HL-60 (cell line): ENCODE results near the gene FABP3.
A peak's percentile ranks its signal among the peaks of the same experiment; 100 is the strongest.
"Not testable (repeated sequence)": the region's sequence is repeated elsewhere in the genome, so short reads cannot be mapped to it uniquely, and the experiment has no call there.

Experiments used
- DNase-seq, 2 experiments: peaks; one replicate each; pipeline ENCODE4 v3.0.0-alpha.2; 2010 to 2020; ENCODE audit warnings: low read depth in 1 of 2, low spot score in 1 of 2
- H3K27ac ChIP-seq: fragments of 250-450 bp; sonication (Bioruptor Pico); replicated peaks from 2 replicates; pipeline ENCODE4 v1.5.1; 2020; ENCODE audit warnings: mild to moderate bottlenecking, moderate library complexity
- H3K27me3 ChIP-seq: fragments of 250-450 bp; sonication (Bioruptor Pico); 2 replicates; pipeline ENCODE4 v1.5.1; 2021; ENCODE audit warnings: mild to moderate bottlenecking, moderate library complexity; ENCODE audit not compliant: insufficient read depth, poor library complexity, severe bottlenecking
- H3K4me3 ChIP-seq: replicated peaks from 2 replicates; pipeline ENCODE4 v1.5.1; 2011; ENCODE audit warnings: mild to moderate bottlenecking, control low read depth, low read length; ENCODE audit not compliant: insufficient read depth
- GABPA ChIP-seq: IDR thresholded peaks from 2 replicates; pipeline ENCODE4 v1.6.1; 2012; ENCODE audit warnings: low read depth
- POLR2AphosphoS5 ChIP-seq: IDR thresholded peaks from 2 replicates; pipeline ENCODE4 v1.6.1; 2012; ENCODE audit warnings: low read depth
- SPI1 ChIP-seq: IDR thresholded peaks from 2 replicates; pipeline ENCODE4 v1.6.1; 2012; ENCODE audit warnings: low read depth, mild to moderate bottlenecking, borderline replicate concordance
- TF ChIP-seq, protein P1 (sequence below): IDR thresholded peaks from 2 replicates; pipeline ENCODE4 v1.6.1; 2012; ENCODE audit warnings: low read depth; ENCODE audit not compliant: insufficient replicate concordance
- TF ChIP-seq, protein P2 (sequence below): IDR thresholded peaks from one replicate; pipeline ENCODE4 v1.5.1; 2011; ENCODE audit warnings: low read length, control low read depth, inconsistent platforms; ENCODE audit not compliant: insufficient read depth

FABP3 gene

GRCh38 chr1:31387612-31388011 is 14.7 kb upstream of the FABP3 start:
- Histone ChIP-seq H3K4me3 (no peak overlapping the region), H3K27me3 (peaks cover 2% of the 10 kb centered on the region), H3K27ac (no peak overlapping the region)
- TF ChIP-seq, protein P1, sequence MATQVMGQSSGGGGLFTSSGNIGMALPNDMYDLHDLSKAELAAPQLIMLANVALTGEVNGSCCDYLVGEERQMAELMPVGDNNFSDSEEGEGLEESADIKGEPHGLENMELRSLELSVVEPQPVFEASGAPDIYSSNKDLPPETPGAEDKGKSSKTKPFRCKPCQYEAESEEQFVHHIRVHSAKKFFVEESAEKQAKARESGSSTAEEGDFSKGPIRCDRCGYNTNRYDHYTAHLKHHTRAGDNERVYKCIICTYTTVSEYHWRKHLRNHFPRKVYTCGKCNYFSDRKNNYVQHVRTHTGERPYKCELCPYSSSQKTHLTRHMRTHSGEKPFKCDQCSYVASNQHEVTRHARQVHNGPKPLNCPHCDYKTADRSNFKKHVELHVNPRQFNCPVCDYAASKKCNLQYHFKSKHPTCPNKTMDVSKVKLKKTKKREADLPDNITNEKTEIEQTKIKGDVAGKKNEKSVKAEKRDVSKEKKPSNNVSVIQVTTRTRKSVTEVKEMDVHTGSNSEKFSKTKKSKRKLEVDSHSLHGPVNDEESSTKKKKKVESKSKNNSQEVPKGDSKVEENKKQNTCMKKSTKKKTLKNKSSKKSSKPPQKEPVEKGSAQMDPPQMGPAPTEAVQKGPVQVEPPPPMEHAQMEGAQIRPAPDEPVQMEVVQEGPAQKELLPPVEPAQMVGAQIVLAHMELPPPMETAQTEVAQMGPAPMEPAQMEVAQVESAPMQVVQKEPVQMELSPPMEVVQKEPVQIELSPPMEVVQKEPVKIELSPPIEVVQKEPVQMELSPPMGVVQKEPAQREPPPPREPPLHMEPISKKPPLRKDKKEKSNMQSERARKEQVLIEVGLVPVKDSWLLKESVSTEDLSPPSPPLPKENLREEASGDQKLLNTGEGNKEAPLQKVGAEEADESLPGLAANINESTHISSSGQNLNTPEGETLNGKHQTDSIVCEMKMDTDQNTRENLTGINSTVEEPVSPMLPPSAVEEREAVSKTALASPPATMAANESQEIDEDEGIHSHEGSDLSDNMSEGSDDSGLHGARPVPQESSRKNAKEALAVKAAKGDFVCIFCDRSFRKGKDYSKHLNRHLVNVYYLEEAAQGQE: no peak
- TF ChIP-seq POLR2AphosphoS5: no peak
- no peak for TF ChIP-seq GABPA
- DNase-seq: no peak

GRCh38 chr1:31386576-31387243 is 13.8 kb upstream of the FABP3 start:
- DNase-seq, H3K4me3 ChIP-seq: not testable (repeated sequence)

DNA sequence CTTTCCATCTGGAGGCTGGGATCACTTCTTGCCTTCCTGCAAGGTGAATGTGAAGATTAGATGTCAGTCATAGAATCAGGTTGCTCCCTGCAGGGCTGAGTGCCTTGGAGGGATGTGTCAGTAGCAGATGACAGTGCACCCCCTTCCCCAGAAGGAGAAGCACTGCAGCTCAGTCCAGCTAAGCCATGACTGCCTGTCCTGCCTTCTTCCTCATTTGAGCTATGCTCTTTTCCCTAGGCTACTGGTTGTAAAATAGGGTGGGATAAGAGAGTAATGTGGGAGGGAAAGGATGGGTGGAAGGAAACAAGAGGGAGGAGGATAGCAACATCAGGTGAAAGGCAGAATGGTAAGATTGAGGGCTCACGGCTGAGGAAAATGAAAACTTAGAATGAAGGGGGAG is 11.1 kb upstream of the FABP3 start:
- Histone ChIP-seq H3K4me3 (no peak overlapping the region), H3K27ac (no peak overlapping the region), H3K27me3 (peaks cover 2% of the 10 kb centered on the region)
- peak in 1 of 2 experiments; percentile 14 for DNase-seq
- TF ChIP-seq, protein P2, sequence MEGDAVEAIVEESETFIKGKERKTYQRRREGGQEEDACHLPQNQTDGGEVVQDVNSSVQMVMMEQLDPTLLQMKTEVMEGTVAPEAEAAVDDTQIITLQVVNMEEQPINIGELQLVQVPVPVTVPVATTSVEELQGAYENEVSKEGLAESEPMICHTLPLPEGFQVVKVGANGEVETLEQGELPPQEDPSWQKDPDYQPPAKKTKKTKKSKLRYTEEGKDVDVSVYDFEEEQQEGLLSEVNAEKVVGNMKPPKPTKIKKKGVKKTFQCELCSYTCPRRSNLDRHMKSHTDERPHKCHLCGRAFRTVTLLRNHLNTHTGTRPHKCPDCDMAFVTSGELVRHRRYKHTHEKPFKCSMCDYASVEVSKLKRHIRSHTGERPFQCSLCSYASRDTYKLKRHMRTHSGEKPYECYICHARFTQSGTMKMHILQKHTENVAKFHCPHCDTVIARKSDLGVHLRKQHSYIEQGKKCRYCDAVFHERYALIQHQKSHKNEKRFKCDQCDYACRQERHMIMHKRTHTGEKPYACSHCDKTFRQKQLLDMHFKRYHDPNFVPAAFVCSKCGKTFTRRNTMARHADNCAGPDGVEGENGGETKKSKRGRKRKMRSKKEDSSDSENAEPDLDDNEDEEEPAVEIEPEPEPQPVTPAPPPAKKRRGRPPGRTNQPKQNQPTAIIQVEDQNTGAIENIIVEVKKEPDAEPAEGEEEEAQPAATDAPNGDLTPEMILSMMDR: no peak
- TF ChIP-seq, protein P1: no peak
- TF ChIP-seq GABPA: no peak
- no peak for TF ChIP-seq SPI1
- TF ChIP-seq POLR2AphosphoS5: no peak

More at GRCh38 chr1:31386576-31387243, 13.8 kb upstream of the FABP3 start:
- not testable (repeated sequence) for H3K27me3 ChIP-seq, H3K27ac ChIP-seq

DNA sequence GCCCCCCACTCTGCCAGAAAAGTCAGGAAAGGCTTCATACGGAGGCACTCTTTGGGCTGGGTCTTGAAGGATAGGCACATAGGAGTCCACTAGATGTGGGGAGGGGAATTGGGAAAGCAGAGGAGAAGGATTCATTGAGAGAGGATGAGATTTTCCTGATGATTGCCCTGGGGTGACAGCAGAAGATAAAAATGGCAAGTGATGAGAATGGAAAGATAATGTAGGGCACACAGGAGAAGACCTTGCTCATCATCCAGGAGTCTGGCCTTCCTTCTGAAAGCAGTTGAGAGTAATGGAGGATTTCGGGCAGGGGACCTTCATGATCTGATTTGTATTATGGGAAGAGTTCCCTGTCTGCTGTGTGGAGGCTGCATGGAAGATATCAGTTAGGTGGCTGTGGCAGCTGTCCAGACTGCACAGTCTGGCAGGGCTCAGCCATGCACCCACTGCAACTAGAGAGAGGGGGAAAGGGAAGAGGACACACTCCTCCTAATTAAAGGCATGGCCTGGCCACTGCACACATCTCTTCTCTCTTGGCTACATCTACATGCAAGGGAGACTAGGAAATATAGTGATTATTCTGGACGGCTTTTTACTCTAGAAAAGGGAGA is 9.6 kb upstream of the FABP3 start:
- Histone ChIP-seq H3K27me3 (peaks cover 2% of the 10 kb centered on the region), H3K27ac (no peak overlapping the region), H3K4me3 (no peak overlapping the region)
- TF ChIP-seq, protein P1: no peak
- no peak for TF ChIP-seq GABPA
- no peak for TF ChIP-seq SPI1
- TF ChIP-seq, protein P2: no peak
- no peak for TF ChIP-seq POLR2AphosphoS5
- DNase-seq: no peak
